GM19025 (cell line): Measurements from ENCODE around the gene SAP30.

Source experiments
- ATAC-seq: cut with Tn5 transposase; IDR thresholded peaks from one replicate; pipeline ENCODE4 v1.9.1; 2021; ENCODE audit warnings: mild to moderate bottlenecking, low read depth, moderate library complexity; ENCODE audit not compliant: unreplicated experiment

The SAP30 gene

DNA sequence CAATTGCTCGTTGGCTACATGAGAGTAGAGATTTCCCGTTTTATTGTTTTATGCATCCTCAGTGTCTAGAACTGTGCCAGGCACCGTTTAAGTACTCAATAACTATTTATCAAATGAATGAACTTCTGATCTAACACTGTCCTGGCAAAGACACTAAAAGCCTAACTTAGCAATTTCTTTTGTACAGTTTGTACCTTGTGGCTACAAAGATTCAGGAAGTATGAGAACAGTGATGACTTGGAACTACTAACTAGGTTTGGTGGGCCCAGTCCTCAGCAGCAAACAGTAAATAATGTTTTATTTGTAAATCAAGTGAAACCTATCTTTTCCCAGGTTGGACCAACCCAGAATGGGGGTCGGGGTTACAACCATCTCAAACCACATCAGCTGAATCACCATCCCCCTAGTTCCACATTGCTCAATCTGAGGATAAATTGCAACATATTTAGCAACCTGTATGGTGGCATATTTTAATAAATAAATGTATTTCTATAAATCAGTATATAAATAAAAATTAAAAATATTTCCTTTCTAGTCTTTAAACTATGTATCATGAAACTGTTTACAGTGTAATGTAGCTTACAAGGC, 40.4 kb downstream of the SAP30 start:
- no peak for ATAC-seq

DNA sequence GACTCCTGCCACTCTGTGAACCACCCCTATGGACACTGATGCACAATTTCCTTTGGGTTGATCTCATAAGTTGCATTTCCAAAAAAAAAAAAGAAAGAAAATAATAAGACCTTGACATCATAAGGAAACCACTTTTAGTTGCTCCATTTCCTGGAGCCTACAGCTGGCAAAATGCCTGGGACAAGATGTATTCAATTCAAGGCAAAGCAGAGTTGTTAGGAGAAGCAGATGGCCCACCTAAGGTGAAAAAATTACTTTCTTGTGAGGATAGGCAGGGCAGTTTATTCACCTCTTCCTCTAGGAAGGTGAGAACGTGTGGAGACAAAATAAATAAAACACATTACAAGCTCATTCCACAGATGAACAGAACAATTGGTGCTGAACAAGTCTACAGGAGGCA, 42.3 kb downstream of the SAP30 start:
- ATAC-seq, result no peak

DNA sequence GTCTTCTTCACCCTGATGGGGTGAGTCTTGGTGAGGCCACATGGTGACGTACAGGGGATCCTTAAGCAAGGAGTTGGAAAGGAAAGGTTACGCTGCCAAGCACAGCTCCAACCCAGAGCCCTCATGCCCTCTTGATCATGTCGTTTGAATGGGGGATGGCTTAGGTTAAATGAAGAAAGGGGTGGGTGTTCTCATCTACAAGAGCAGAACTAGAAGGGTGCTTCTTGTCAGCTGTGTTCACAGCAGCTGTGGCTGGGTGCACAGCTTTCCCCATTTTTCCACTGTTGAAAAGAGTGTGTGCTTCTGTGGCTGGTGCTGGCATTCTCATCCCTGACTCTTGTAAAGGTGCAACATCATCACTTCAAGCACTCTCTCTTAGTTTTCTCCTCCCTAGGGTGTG, 43.7 kb downstream of the SAP30 start:
- ATAC-seq, result no peak

DNA sequence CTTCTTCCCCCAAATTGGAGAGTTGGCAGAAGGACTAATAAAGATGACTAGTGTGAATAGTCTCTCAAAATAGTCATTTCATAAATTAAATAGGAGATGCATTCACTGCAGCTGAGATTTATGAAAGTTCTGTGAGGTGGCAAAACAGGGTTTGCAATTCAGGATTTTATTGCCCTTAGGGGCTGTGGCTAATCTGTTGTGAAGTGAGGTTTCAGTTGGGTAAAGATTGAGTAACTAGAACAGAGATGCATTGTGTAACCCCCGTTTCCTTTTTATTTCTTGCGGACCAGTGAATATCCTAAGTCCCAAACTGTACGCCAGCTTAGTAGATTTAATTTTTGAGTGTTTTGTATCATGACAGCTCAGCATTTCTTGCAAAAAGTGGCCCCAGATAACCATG, 44.3 kb downstream of the SAP30 start:
- no peak for ATAC-seq

DNA sequence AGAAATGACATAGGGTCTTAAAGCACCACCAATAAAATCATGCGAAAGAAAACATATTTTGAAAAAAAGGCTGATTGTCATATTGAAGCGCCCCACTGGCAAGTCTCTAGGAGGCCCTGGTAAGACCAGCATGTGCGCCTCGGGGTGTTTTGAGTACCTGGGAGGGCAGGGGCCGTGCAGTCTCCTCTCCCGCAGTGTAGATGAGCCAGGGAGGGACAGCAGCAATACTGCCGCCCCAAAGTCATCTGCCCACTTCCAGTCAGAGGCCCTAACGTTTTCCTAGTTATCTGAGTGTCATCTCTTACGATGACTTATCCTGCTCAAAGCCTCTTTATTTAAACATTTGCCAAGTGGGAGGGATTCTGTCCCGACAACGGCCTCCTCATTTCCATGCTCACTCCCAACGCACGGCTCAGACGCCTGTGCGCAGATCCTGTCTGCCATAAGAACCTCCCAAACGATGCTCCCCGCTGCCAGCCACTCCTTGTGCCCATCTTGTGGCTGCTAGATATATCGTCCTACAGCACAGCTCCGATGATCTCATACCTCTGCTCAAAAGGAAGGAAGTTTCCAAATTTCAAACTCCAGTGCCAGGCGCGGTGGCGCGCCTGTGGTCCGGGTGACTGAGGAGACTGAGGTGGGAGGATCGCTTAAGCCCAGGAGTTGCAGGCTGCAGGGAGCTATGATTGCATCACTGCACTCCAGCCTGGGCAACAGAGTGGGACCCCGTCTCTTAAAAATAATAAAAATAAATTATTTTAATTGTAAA, 45.3 kb downstream of the SAP30 start:
- no peak for ATAC-seq

DNA sequence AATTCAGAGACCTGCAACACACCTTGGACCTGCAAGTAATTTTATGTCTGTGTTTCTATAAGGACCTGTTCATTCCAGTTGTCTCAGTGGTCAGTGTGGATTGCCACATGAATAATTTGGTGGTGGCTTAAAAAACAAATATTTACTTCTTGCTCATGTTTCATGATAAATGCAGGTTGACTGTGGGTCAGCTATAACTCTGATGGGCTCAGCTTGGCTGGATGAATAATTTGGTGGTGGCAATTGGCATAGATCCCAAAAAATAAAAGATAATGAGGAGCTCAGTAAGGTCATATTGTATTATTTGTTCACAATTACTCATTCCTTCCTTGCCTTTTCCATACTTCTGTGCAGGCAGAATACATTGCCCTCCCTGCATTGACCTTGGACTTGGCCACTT, 47.1 kb downstream of the SAP30 start:
- no peak for ATAC-seq

DNA sequence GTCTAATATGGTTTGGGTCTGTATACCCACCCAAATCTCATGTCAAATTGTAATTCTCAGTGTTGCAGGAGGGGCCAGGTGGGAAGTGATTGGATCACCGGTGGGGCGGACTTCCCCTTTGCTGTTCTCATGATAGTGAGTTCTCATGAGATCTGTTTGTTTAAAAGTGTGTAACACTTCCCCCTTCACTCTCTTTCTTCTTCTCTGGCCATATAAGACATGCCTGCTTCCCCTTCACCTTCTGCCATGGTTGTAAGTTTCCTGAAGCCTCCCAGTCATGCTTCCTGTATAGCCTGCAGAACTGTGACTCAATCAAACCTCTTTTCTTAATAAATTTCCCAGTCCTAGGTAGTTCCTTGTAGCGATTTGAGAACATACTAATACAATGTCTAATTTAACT, 47.9 kb downstream of the SAP30 start:
- ATAC-seq, result no peak

DNA sequence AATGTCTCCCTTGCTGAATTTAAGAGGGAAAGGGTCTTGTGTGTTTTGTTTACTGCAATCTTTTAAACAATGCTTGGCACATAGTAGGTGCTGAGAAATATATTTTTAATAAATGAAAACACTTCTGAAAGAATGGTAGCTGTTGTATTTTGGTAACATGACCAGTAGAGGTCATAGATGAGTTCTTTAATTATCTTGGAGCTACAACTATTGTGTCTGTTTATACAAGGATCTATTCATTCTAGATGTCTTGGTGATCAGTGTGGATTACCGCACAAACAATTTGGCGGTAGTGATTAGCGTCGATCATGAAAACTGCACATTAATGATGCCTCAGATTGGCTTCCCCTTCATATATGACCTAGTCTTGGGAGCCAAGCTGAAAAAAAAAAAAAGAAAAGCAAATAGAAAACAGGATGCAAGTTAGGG, 49.6 kb downstream of the SAP30 start:
- no peak for ATAC-seq

DNA sequence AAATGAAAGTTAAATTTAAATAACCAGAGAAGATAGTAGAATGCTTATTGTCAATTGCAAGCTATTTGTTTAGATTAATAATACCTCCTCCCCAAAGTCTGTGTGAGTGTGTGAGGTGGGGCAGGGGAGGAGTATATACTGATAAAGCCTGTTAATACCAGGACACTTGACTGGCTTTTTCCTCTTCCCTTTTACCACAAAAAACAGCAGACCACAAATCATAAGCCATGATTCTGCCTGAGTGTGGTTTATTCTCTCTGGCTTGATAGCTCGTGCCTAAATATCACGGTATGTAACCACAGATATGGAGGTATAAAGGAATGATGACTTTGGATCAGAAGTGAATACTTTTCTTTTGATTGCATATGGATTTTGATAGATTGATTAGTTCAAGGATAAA, 50.0 kb downstream of the SAP30 start:
- ATAC-seq, result no peak

DNA sequence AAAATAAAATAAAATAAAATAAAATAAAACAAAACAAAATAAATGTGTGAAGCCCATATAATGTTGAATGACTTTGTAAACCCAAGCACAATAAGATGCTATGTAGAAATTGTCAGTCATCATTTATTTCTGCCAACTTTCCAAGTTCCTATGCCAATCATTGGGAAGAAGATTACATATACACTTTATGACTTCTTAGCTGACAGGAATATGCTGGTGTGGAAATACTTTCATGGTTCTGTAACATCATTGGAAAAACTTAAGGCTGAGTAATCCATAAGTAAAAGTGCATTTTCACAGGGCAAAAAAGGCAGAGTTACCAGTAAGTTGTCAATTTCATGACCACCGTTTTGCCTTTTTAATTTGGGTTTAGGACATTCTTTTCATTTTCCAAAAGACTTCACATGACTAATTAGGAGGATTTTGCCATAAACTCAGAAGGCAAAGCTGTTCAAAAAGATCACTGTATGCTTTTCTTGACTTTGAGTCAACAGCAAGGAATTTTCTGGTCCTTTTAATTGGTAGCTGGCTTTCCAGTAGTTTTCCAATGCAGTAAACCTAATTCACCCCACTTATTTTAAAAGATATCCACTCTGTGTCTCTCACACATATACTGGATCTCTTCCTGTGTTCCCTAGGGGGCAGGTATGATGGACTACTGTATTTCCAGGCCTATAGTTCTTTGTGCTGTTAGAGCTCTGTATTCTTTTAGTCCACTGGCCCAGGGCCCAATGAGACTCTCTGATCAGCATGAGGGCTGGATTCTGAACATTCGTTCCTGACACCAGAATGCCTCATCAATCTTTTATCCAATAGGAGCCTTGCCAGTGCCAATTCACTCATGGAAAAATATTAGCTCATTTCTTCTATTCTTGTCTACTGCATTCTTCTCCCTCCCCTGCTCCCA, 54.4 kb downstream of the SAP30 start:
- ATAC-seq, result no peak

DNA sequence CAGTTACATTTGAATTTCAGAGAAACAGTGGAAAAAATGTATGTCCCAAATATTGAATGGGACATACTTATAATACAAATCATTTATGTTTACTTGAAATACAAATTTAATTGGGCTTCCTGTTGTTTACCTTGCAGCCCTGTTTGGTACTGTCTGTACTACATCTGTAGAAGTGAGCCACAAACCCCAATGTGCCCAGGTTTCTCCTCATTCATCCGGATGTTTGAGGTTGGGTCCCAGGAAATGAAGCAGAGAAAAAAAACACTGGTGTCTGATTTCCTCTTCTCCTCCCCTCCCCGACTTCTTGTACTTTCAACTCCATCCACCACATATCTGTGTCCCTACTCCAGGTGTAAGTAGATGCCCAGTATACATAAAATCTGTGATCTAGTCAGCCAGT, 55.3 kb downstream of the SAP30 start:
- no peak for ATAC-seq
